H1 (cell line): ENCODE data around the gene POFUT2. TPM values are rescaled to one million over a fixed set of nuclear protein-coding genes. Genes with fewer than 3 reads are reported as not detected.

Experiments
- CTCF ChIA-PET: fragments of 300-600 bp; sonication (Branson Sonifier 250); formaldehyde crosslinking; loops from one replicate; lab custom pipeline; 2021; ENCODE audit not compliant: partially characterized antibody; lab: Charles Lee
- POLR2A ChIA-PET: fragments of 300-600 bp; sonication (Branson Sonifier 250); formaldehyde crosslinking; loops from one replicate; lab custom pipeline; 2021; ENCODE audit warnings: inconsistent platforms; ENCODE audit not compliant: partially characterized antibody; lab: Charles Lee
- DNase-seq, 2 experiments: peaks; one replicate each; pipeline versions ENCODE4 v3.0.0 to v3.0.0-alpha.2; 2010 to 2022; ENCODE audit warnings: low spot score in 2 of 2, low read depth in 1 of 2, mixed read lengths in 1 of 2
- FAIRE-seq: peaks from 2 replicates; lab custom pipeline; 2011; peaks lifted over from hg19 to GRCh38; lab: Jason Lieb, UNC
- H2AFZ ChIP-seq: 2 replicates; pipeline ENCODE4 v1.8.1; 2012; ENCODE audit warnings: low read length, inconsistent platforms
- H2AK5ac ChIP-seq: 2 replicates; pipeline ENCODE4 v1.6.1; 2013; ENCODE audit warnings: low read depth, low read length
- H2BK120ac ChIP-seq: replicated peaks from 2 replicates; pipeline ENCODE3; 2013; ENCODE audit warnings: low read depth, low read length, inconsistent platforms
- H2BK12ac ChIP-seq: 2 replicates; pipeline ENCODE4 v1.6.1; 2013; ENCODE audit warnings: low read depth, low read length
- H2BK15ac ChIP-seq: 2 replicates; pipeline ENCODE4 v1.6.1; 2013; ENCODE audit warnings: low read length
- H2BK20ac ChIP-seq: 2 replicates; pipeline ENCODE4 v1.6.1; 2013; ENCODE audit warnings: low read length
- H2BK5ac ChIP-seq: 2 replicates; pipeline ENCODE4 v1.6.1; 2013; ENCODE audit warnings: low read depth, low read length
- H3K14ac ChIP-seq: 2 replicates; pipeline ENCODE4 v1.6.1; 2013; ENCODE audit warnings: inconsistent platforms; ENCODE audit not compliant: insufficient read length
- H3K18ac ChIP-seq: 2 replicates; pipeline ENCODE4 v1.6.1; 2013; ENCODE audit warnings: low read length; ENCODE audit errors: extremely low read depth
- H3K23ac ChIP-seq: 2 replicates; pipeline ENCODE4 v1.6.1; 2013; ENCODE audit warnings: inconsistent platforms; ENCODE audit not compliant: insufficient read length
- H3K23me2 ChIP-seq: 2 replicates; pipeline ENCODE4 v1.6.1; 2013; ENCODE audit warnings: low read depth, low read length
- H3K27ac ChIP-seq: 2 replicates; pipeline ENCODE4 v1.6.1; 2011; ENCODE audit warnings: low read depth, low read length, inconsistent platforms
- H3K27me3 ChIP-seq, 4 experiments: replicated peaks in 1 of 4; 1 replicate in 1 of 4; 2 replicates in 3 of 4; pipeline versions ENCODE4 v1.6.1 to v1.8.1; 2011 to 2013; ENCODE audit warnings: low read length in 3 of 4, mild to moderate bottlenecking in 3 of 4, inconsistent platforms in 2 of 4, mixed read lengths in 2 of 4, moderate library complexity in 1 of 4; ENCODE audit not compliant: control insufficient read depth in 3 of 4, insufficient read depth in 3 of 4; ENCODE audit errors: extremely low read depth in 1 of 4
- H3K36me3 ChIP-seq, 4 experiments: 2 replicates each; pipeline versions ENCODE4 v1.6.1 to v1.8.1; 2011 to 2013; ENCODE audit warnings: mild to moderate bottlenecking in 4 of 4, low read length in 3 of 4, moderate library complexity in 2 of 4, control low read depth in 1 of 4, inconsistent platforms in 1 of 4; ENCODE audit not compliant: insufficient read depth in 4 of 4, control insufficient read depth in 2 of 4
- H3K4ac ChIP-seq: replicated peaks from 2 replicates; pipeline ENCODE3; 2013; ENCODE audit warnings: low read length, low read depth, mixed read lengths, inconsistent platforms; ENCODE audit not compliant: insufficient read length
- H3K4me1 ChIP-seq, 4 experiments: replicated peaks in 1 of 4; 1 replicate in 1 of 4; 2 replicates in 3 of 4; pipeline versions ENCODE4 v1.6.1 to v1.8.1; 2011 to 2013; ENCODE audit warnings: low read length in 3 of 4, inconsistent platforms in 2 of 4, mixed read lengths in 1 of 4; ENCODE audit not compliant: insufficient read depth in 4 of 4, control insufficient read depth in 3 of 4
- H3K4me2 ChIP-seq, 2 experiments: 2 replicates each; pipeline versions ENCODE4 v1.6.1 to v1.8.1; 2011 to 2013; ENCODE audit warnings: low read depth in 2 of 2, low read length in 2 of 2, control low read depth in 1 of 2, inconsistent platforms in 1 of 2, mild to moderate bottlenecking in 1 of 2; ENCODE audit not compliant: insufficient read depth in 1 of 2
- H3K4me3 ChIP-seq, 4 experiments: fragments of 200-600, 300-600 bp in 1 of 4; sonication (generic), shearing (Covaris generic), sonication (Bioruptor Twin) in 1 of 4; 2 replicates each; pipeline versions ENCODE4 v1.5.1 to v1.8.1; 2011 to 2016; ENCODE audit warnings: low read length in 4 of 4, low read depth in 3 of 4, control low read depth in 2 of 4, inconsistent platforms in 2 of 4, mild to moderate bottlenecking in 2 of 4, mixed read lengths in 1 of 4, moderate library complexity in 1 of 4; ENCODE audit not compliant: insufficient read depth in 2 of 4; ENCODE audit errors: extremely low read depth in 1 of 4
- H3K56ac ChIP-seq: replicated peaks from 2 replicates; pipeline ENCODE3; 2013; ENCODE audit warnings: low read depth, mild to moderate bottlenecking, mixed read lengths, low read length, inconsistent platforms; ENCODE audit not compliant: insufficient read length
- H3K79me1 ChIP-seq: 2 replicates; pipeline ENCODE4 v1.6.1; 2013; ENCODE audit warnings: low read depth, low read length, control low read depth
- H3K79me2 ChIP-seq, 2 experiments: 2 replicates each; pipeline versions ENCODE4 v1.6.1 to v1.8.1; 2012 to 2013; ENCODE audit warnings: low read length in 2 of 2, mild to moderate bottlenecking in 2 of 2, inconsistent platforms in 1 of 2; ENCODE audit not compliant: insufficient read depth in 2 of 2, control insufficient read depth in 1 of 2
- H3K9ac ChIP-seq, 4 experiments: replicated peaks in 1 of 4; 1 replicate in 1 of 4; 2 replicates in 3 of 4; pipeline versions ENCODE4 v1.6.1 to v1.8.1; 2011 to 2013; ENCODE audit warnings: low read depth in 3 of 4, low read length in 3 of 4, control low read depth in 2 of 4, mild to moderate bottlenecking in 2 of 4, moderate library complexity in 2 of 4, inconsistent platforms in 1 of 4; ENCODE audit errors: extremely low read depth in 1 of 4
- H3K9me3 ChIP-seq, 2 experiments: 2 replicates each; pipeline versions ENCODE4 v1.6.1 to v1.8.1; 2012 to 2013; ENCODE audit warnings: mild to moderate bottlenecking in 2 of 2, moderate library complexity in 2 of 2, control low read depth in 1 of 2, inconsistent platforms in 1 of 2, low read depth in 1 of 2, low read length in 1 of 2, mixed read lengths in 1 of 2; ENCODE audit not compliant: insufficient read depth in 2 of 2
- H4K20me1 ChIP-seq, 2 experiments: replicated peaks in 1 of 2; 2 replicates each; pipeline versions ENCODE3 to v1.8.1; 2011 to 2013; ENCODE audit warnings: inconsistent platforms in 2 of 2, low read length in 2 of 2, mild to moderate bottlenecking in 1 of 2; ENCODE audit not compliant: insufficient read depth in 2 of 2, control insufficient read depth in 1 of 2
- H4K5ac ChIP-seq: 2 replicates; pipeline ENCODE4 v1.6.1; 2013; ENCODE audit warnings: low read length, low read depth, mixed read lengths, inconsistent platforms; ENCODE audit not compliant: insufficient read length
- H4K8ac ChIP-seq: 2 replicates; pipeline ENCODE4 v1.8.0; 2013; ENCODE audit warnings: mild to moderate bottlenecking, moderate library complexity, low read length, inconsistent platforms; ENCODE audit not compliant: insufficient read depth; ENCODE audit errors: extremely low read depth
- H4K91ac ChIP-seq: replicated peaks from 2 replicates; pipeline ENCODE3; 2013; ENCODE audit warnings: low read length, mixed read lengths, inconsistent platforms; ENCODE audit not compliant: insufficient read length
- GABPA ChIP-seq: IDR thresholded peaks from 2 replicates; pipeline ENCODE4 v1.6.1; 2011; ENCODE audit warnings: mild to moderate bottlenecking, low read length, moderate library complexity, borderline replicate concordance; ENCODE audit not compliant: insufficient read depth
- KDM5A ChIP-seq: fragments of 200-600 bp; IDR thresholded peaks from 2 replicates; pipeline ENCODE4 v1.7.1; 2012; ENCODE audit warnings: mild to moderate bottlenecking, low read length, inconsistent platforms, mixed read lengths
- POU5F1 ChIP-seq: IDR thresholded peaks from 2 replicates; pipeline ENCODE4 v1.6.1; 2011; ENCODE audit warnings: low read depth, mild to moderate bottlenecking, low read length, moderate library complexity
- SIX5 ChIP-seq: IDR thresholded peaks from 2 replicates; pipeline ENCODE4 v1.6.1; 2011; ENCODE audit warnings: mild to moderate bottlenecking, low read depth, low read length
- SP1 ChIP-seq: IDR thresholded peaks from 2 replicates; pipeline ENCODE4 v1.6.1; 2011; ENCODE audit warnings: low read depth, low read length
- SP4 ChIP-seq: IDR thresholded peaks from 2 replicates; pipeline ENCODE4 v1.6.1; 2012; ENCODE audit warnings: low read length, inconsistent platforms
- TAF7 ChIP-seq: optimal IDR thresholded peaks from 2 replicates; pipeline ENCODE3; 2011; ENCODE audit warnings: low read depth, mild to moderate bottlenecking, inconsistent platforms, low read length, moderate library complexity, borderline replicate concordance
- ZNF274 ChIP-seq: IDR thresholded peaks from 2 replicates; pipeline ENCODE4 v1.7.0; 2012; ENCODE audit warnings: low read length, borderline replicate concordance; ENCODE audit errors: extremely low read depth
- WGBS, 2 experiments: shearing (Covaris generic) in 1 of 2; methylation state at CpG; one replicate each; pipeline versions ENCODE4 v1.1.6 to v1.1.7; 2013 to 2015; ENCODE audit warnings: low lambda C conversion rate in 2 of 2, mixed read lengths in 2 of 2, inconsistent platforms in 1 of 2, low coverage in 1 of 2, missing lambda C conversion rate in 1 of 2; ENCODE audit not compliant: insufficient replicate concordance in 2 of 2, insufficient coverage in 1 of 2, insufficient read length in 1 of 2; ENCODE audit errors: extremely low coverage in 1 of 2, missing lambda C conversion rate in 1 of 2; 5-methylcytosine and 5-hydroxymethylcytosine counted together
- polyA plus RNA-seq, 7 experiments: library from polyadenylated mRNA; depleted of rRNA in 3 of 7; stranded (reverse) in 5 of 7; unstranded in 2 of 7; fragments of >200 nt in 5 of 7; fragments of 200-250 nt in 2 of 7; gene quantifications; 1 replicate in 5 of 7; 2 replicates in 1 of 7; 4 replicates in 1 of 7; pipeline versions ENCODE4 v1.2.1 to v1.2.3, GENCODE V29; 2011 to 2013; ENCODE audit warnings: missing spikeins in 2 of 7, mixed read lengths in 2 of 7
- total RNA-seq: library from RNA; stranded (reverse); fragmentation: NEBNext Ultra II Directional; extraction: Animal tissue kit (Norgen Biotek cat#: 25700); gene quantifications from 2 replicates; pipeline ENCODE4 v1.2.1, GENCODE V29; 2021

The POFUT2 gene
- total and polyA plus RNA-seq, 2 of the 8 experiments (the other 6 are each of a cell fraction or from before 2014, with no cell fraction given): 13.7 to 32.1 TPM

DNA sequence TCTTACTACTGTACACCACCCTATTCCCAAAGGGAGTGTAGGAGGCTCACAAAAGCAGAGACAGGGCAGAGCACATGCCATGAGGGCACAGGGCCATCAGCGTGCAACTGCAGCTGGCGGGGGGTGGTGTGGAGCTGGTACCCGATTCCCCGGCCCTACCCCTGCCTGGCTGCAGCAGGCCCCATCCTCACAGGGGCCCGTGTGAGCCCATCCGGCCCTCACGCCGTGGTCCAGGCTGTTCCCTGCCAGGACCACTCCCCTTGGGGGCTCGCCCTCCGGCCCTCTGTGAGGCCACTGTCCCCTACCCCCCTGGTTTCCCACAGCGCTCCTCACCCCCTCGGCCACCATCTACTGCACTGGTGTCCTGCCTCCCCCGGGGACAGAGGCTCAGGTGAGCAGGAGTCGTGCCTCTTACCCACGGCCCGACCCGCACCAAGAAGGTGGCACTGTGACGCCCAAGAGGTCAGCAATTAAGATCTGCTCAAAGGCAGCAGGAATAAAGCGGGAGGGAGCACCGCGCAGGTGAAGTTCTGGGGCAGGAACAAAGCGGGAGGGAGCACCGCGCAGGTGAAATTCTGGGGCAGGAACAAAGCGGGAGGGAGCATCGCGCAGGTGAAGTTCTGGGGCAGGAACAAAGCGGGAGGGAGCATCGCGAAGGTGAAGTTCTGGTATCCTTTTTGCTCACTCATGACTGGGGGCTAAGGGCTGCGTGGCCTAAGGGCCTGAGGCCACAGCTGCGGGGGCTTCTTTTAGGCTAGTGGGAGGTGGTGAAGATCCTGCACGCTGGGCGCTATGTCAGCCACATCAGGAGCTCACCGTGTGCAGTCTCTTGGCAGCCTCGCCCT lies 3.9 kb downstream of the POFUT2 start:
- FAIRE-seq: no peak
- Histone ChIP-seq H2BK120ac (no peak overlapping the region), H3K79me1 (peaks cover 19% of the 10 kb centered on the region), H3K23me2 (peaks cover 8% of the 10 kb centered on the region; the same call in 1 of the 2 replicates), H2AFZ (no peak overlapping the region), H3K36me3 (peaks cover 15 to 56% (median 50%) of the 10 kb centered on the region in 4 experiments), H2BK5ac (no peak overlapping the region), H2BK12ac (no peak overlapping the region), H3K79me2 (peaks cover 0 to 24% of the 10 kb centered on the region in 2 experiments; a peak in 2 of 4 replicates), H3K4me3 (no peak overlapping the region), H3K18ac (no peak overlapping the region), H2BK15ac (no peak overlapping the region), H2BK20ac (no peak overlapping the region), H4K91ac (no peak overlapping the region), H3K14ac (no peak overlapping the region), H2AK5ac (no peak overlapping the region), H3K56ac (no peak overlapping the region), H4K20me1 (peaks cover 24 to 33% of the 10 kb centered on the region in 2 experiments), H3K23ac (no peak overlapping the region), H3K27ac (no peak overlapping the region), H3K27me3 (no peaks in the 10 kb centered on the region), H3K4me1 (peaks cover 0 to 6% (median under 1%) of the 10 kb centered on the region in 4 experiments; a peak in 3 of 7 replicates), H4K8ac (no peak overlapping the region), H3K9me3 (no peaks in the 10 kb centered on the region), H3K4me2 (no peak overlapping the region), H4K5ac (no peak overlapping the region)
- ChIA-PET POLR2A (interaction anchor here (0.9 kb wide), 1 partner anchor 35 kb away, joined by 3 read pairs; no protein-coding TSS in a partner anchor), CTCF (interaction anchor here (0.9 to 1.6 kb wide), 4 partner anchors 13 to 156 kb away, joined by 3 to 9 read pairs (median 4); no protein-coding TSS in a partner anchor)
- no peak for DNase-seq
- WGBS, 2 experiments: 93% methylated on average over 36 of the region's 36 CpGs; no CpG with 5 or more reads in 1 of the 2 experiments
- TF ChIP-seq SIX5: no peak
- no peak for TF ChIP-seq SP1
- no peak for TF ChIP-seq KDM5A
- TF ChIP-seq ZNF274: no peak
- no peak for TF ChIP-seq POU5F1
- TF ChIP-seq GABPA: no peak
- no peak for TF ChIP-seq SP4
- TF ChIP-seq TAF7: no peak
- TF ChIP-seq, all 59 proteins: peak for 0
- H3K9ac ChIP-seq: no peak overlapping the region
- H3K4ac ChIP-seq: no peak overlapping the region
